Measurements from ENCODE around the gene TRIM14.

The TRIM14 gene

DNA sequence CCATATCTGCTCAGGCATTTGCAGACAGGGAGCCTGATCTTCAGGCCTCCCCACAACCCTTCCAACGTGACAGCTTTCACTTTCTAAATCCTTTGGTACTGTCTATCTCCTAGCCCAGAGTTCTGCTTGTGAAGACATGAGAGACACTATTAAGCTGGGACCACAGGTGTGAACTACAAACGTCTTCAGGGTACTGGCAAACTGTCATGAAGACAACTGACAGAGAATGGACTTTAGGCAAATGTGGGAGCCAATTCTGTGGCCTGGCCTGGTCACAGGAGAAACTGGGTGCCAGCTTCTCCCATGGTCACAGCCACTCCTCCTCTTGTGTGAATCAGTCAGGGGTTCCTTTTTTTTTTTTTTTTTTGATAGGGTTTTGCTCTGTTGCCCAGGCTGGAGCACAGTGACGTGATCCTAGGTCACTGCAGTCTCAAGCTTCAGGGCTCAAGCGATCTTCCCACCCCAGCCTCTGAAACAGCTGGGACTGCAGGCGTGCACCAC lies 10.4 kb downstream of the TRIM14 start:
- DNase-seq (ENCODE audit: low read depth, low spot score): no peak

DNA sequence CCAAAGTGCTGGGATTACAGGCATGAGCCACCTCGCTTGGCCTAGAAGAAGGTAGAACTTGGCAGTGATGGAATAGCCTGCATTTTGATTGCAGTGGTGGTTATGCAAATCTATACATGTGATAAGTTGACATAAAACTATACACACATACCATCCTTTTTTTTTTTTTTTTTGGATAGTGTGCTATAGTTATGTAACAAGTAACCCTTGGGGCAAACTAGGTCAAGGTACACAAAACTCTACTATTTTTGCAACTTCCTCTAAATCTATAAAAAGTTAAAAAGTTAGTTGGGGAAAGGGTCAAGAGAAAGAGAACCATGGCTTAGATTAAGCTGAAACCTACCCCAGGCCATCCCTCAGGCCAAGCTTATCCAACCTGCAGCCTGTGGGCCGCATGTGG lies 11.1 kb downstream of the TRIM14 start:
- DNase-seq (ENCODE audit: low read depth, low spot score): no peak

DNA sequence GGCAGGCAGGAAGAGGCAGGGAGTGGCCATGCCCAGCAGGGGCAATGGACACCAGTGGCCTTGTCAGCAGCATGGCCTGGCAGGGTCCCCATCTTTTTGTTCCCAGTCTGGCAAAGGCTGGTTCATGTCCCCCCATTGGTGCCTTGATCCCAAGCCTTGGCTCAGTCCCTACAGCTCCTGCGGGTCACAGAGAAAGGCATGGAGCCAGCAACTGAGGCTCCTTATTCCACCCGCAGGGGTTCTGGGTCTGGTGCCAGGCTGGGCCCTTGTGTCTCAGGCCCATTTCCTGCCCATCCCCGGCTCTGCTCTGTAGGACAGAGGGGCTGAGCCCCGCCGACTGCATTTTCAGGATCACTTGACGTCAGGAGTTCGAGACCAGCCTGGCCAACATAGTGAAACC lies 14.0 kb downstream of the TRIM14 start:
- no peak for DNase-seq (ENCODE audit: low read depth, low spot score)

DNA sequence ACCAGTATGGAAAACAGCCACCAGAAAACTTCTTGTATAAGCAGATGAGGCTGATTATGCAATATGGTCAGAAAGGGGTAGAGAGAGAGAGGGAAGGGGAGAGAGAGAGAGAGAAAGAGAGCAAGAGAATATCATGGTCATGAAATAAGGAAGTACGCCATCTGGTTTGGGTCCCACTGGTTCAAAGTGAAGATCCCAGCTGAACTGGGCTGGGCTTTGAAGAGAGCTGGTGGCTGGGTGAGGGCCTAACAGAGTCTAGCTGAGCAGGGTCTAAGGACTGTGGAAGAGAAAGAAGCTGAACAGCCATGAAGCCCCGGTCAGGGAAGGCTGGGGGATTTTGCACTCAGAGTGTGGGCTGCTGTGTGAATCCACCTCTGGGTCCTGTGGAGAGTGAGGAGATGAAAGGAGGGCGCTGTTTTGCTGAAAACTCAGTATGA lies 14.6 kb downstream of the TRIM14 start:
- no peak for DNase-seq (ENCODE audit: low read depth, low spot score)

DNA sequence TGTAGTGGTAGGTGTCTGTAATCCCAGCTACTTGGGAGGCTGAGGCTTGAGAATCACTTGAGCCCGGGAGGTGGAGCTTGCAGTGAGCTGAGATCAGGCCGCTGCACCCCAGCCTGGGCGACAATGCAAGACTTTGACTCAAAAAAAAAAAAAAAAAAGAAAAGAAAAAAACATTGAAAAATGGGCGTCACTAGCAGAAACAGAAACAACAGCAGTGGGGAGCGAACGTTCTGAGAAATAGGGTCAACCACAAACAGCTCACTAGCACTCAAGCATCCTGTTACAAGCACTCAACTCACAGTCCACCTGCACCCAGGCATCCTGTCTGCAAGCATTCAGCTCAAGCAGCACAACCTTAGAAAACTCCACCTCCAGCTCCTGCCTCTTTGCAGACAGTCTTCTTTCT lies 17.2 kb downstream of the TRIM14 start:
- DNase-seq (ENCODE audit: low read depth, low spot score): no peak

DNA sequence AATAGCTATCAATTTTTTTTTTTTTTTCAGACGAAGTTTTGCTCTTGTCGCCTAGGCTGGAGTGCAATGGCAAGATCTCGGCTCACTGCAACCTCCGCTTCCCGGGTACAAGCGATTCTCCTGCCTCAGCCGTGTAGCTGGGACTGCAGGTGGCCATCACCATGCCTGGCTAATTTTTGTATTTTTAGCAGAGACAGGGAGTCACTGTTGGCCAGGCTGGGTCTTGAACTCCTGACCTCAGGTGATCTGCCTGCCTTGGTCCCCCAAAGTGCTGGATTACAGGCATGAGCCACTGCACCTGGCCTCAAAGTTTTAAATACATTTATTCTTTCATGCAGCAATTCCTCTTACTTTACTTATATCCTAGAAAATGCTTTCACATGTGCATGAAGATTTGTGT lies 17.6 kb downstream of the TRIM14 start:
- DNase-seq (ENCODE audit: low read depth, low spot score): no peak

DNA sequence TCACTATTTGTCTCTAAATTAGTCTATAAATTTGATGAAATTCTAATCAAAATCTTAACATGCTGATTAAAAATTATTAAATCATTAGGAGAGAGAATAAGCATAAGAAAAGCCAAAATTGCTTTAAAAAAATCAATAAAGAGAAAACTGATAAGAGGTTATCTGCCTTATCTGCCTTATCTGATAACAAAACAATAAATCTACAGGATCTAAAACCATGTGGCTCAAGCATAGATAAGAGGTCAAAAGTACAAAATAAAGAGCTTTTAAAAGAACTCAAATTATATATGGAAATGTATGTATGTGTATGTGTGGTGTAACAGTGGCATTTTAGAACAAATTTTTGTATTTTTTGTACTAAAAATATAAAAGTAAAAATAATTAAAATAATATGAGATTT lies 18.6 kb downstream of the TRIM14 start:
- DNase-seq (ENCODE audit: low read depth, low spot score): no peak

DNA sequence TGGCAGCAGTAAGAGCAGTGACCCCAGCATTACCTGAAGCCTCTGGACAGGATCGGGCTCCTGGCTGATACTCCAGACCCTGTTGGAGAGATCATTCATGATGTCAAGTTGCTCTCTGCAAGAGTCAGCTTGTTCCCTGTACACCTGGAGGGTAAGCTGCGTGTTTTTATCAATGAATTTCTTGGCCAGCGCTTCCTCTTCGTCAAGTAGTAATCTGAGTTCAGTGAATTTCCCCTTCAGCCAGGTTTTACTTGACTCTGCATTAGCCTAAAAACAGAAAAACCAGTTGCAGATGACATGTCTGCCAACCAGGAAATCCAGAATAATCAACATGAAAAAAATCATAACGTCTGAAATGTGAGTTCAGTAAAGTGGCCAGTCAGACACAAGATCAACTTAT lies 19.1 kb downstream of the TRIM14 start:
- no peak for DNase-seq (ENCODE audit: low read depth, low spot score)

DNA sequence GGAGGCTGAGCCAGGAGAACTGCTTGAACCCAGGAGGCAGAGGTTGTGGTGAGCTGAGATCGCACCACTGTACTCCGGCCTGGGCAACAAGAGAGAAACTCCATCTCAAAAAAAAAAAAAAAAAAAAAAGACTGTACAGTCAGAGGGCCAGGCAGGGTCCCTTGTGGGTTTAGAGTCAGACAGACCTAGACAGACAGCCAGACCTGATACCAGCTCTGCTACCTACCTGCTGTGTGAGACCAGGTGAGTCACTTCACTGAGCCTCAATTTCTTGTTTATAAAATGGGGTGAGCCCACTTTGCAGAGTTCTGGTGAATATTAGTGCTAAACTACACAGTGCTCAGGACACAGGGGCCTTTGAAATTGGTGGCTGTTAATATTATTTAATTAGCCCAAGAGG lies 19.7 kb downstream of the TRIM14 start:
- DNase-seq (ENCODE audit: low read depth, low spot score): no peak

DNA sequence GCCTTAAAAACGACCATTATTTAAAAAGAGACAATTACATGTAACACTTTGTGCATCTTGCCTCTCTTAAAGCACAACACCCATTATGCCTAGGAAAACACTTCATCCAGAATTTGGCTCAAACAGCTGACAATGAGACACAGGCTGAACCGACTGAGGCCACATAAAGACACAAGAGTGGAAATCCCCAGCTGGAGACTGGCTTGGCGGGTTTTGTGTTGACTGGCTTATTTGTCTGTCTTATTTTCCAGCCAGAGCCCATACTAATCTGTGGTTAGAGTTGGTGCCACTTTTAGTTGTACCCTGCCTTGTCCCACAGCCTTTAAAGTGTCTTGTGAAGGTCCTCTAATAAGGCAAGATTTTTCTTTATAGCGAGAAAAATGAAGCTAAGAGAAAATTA lies 21.2 kb downstream of the TRIM14 start:
- DNase-seq (ENCODE audit: low read depth, low spot score): no peak

DNA sequence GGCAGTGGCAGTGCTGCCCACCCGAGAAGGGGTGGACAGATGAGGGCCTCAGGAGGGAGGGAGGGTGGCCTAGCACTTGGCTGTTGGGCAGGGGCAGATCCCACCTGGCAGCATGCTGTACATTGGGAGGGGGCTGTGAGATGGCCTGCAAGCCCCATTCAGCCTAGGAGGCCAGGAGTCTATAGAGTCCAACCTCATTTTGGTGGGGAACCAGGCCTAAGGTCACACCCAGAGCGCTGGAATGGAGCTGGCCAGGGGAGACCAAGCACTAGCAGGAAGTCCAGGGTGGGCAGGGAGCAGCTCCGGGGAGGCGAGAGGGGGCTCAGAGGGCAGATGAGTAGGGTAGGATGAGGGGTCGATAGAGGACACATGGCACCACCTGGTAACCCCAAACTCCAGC lies 22.9 kb downstream of the TRIM14 start:
- DNase-seq (ENCODE audit: low read depth, low spot score): no peak

DNA sequence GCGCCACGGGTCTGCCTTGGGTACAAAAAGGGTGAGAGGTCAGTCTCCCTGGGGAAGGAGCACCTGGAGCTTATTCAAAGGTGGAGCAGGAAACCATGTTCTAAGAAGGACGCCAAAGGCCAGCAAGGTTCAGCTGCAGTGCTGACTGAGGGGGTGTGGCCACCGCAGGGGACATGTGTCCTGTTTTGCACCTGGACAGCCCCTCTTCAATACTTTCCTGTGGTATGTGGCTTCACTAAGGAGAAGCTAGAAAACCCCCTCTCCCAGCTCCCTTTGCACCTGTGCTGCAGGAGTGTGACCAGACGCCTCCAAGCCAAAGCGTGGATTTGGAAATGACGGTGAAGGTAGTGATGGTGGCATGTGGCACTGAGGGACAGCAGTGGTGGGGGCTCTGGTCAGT lies 23.6 kb downstream of the TRIM14 start:
- no peak for DNase-seq (ENCODE audit: low read depth, low spot score)

DNA sequence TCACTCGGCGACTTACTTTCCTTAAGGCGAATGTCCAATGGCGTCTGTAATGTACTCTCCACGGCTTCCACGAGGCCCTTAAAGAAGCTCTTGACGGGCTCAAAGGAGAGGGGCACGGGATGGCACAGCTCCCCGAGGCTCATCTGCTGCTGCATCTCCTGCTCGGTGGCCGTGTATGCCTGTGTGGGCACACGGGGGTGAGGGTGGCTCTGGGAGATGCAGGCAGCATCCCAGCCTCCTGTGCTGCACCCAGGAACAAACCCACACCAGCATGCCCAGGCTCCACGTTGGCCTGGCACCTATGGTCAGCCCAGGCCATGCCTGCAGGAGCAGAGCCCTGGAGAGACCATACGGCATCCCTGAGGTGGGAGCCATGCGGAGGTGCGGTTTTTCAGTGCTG lies 24.2 kb downstream of the TRIM14 start:
- no peak for DNase-seq (ENCODE audit: low read depth, low spot score)

DNA sequence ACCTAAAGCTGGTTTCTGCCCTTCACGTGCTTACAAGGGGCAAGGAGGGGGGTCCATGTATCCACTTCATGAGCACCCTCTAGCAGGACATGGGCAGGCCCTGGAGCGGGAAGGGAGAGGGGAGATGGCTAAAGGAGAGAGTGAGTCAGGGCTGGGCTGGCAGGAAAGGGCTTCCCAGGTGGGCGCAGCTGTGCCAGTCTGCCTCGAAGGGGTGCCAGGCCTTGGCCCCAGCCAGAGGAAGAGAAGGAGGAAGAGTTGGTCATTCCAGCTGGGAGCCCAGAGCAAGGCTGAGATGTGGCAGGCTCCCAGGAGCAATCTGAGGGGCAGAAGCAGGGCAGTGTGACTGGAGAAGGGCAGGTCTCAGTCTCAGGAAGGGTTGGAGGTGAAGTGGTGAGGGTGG lies 24.7 kb downstream of the TRIM14 start:
- no peak for DNase-seq (ENCODE audit: low read depth, low spot score)

DNA sequence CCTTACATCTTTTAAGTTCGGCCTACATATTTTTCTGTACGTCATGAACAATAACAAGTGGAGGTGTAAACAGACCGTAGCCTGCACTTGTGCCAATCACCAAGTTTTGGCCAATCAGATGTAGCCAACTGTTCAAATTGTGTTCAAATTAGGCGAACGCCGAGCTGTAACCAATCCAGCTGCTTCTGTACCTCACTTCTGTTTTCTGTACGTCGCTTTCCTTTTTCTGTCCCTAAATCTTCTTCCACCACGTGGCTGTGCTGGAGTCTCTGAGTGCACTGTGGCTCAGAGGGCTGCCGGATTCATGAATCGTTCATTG lies 26.4 kb downstream of the TRIM14 start:
- no peak for DNase-seq (ENCODE audit: low read depth, low spot score)

DNA sequence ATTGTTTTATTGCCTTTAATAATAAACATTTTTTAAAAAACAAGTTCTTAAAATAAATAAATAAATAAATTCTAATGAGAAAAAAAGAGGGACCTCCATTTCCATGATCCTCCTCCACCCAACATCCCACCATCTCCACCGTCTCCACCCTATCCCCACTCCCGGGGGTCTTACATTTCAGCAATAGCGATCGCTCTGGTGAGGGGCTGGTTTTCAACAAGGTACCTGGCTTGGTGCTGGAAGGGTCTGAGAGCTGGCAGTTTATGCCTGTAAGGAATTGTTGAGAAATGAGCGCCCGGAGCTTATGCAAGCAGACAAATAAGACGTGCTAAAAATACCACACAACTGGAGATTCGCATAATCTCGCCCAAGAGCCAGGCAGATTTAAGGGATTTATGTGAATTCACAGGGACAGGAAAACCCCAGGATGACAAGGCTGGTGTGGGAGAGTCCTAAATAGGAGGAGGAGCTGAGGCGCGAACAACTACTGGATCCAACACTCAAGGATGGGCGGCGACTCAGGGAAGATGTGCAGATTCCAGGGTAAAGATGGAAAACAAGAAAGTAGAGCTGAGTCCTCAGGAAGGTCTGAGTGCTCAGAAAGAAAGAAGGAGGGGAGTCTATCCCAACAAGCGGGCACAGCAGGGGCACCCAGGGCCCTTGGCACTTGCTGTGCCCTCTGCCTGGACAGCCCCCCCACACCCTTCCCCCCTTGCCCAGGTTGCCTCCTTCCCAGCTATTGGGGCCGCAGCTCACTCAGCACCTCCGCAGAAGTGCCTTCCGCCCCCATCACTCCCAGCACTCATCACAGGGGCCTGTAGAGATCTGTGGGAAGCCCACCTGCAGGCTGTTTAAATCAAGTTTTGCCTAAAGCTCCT lies 27.0 kb downstream of the TRIM14 start:
- no peak for DNase-seq (ENCODE audit: low read depth, low spot score)

DNA sequence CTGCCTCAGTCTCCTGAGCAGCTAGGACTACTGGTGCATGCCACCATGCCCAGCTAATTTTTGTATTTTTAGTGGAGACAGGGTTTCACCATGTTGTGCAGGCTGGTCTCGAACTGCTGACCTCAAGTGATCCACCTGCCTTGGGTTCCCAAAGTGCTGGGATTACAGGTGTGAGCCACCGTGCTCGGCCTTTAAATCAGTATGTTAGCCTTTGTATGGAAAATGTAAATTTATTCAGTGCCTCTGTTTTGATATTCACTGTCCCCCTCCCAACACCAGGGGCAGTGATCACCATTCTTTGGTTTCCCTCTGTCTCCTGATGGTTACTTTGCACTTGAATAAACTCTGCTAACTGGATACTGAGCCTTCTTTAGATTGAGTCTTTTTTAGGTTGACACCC lies 28.3 kb downstream of the TRIM14 start:
- peak; percentile 63 for DNase-seq (ENCODE audit: low read depth, low spot score)

DNA sequence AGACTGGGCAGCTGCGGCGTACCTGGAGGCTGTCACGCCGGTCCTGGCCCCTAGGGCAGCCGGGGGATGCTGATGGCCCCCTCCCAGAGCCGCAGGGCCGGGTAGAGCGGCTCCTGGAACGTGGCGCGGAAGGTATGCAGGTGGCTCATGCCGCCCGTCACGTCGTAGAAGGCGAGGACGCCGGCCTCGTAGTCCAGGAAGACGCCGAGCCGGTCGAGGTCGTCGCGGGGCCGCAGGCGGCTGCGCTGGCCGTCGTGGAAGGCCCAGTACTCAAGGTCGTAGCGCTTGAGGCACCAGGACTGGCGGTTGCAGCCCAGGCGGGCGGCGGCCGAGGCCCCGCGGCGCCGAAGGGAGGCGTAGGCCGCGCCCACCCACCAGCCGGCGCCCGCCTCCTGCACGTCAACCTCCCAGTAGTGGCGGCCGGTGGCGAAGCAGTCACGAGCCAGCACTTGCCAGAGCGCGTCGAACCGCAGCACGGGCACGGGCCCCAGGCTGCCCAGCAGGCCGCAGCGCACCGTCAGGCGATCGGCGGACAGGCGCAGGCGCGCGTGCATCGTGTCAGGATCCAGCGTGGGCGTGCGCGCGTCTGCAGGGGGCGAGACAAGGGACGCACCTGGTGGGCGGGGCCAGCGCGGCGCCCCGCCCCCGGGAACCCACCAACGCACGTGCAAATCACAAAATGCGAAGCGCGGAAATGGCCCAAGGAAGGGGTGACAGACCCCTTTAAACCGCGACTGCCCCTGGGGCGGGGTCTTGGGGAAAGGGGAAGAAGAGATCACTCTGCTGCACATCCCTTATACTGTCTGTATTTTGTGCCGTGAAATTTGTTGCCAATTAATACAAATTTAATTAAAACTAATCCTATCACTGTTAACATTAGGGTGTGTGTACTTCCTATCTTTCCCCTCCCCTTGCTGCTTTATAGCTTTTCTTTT lies 31.3 kb downstream of the TRIM14 start:
- no peak for DNase-seq (ENCODE audit: low read depth, low spot score)

DNA sequence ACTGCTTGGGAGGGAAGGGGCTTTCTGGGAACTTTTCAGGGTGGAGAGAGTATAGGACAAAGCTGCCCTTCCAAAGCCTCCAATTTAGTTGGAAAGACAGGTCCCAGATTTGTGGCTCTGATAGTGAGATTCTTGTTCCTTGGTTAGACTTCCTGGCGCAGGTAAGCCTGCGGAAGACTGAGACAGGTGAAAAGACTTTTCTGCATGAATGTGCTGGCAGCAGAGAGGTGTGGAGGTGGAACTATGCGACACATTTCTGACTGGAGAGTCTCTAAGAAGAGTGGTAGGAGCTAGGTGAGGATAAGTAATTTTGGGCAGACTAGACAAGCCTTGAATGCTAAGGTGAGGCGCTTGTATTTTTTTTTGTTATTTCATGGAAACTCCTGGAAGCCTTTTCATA lies 32.6 kb downstream of the TRIM14 start:
- no peak for DNase-seq (ENCODE audit: low read depth, low spot score)

DNA sequence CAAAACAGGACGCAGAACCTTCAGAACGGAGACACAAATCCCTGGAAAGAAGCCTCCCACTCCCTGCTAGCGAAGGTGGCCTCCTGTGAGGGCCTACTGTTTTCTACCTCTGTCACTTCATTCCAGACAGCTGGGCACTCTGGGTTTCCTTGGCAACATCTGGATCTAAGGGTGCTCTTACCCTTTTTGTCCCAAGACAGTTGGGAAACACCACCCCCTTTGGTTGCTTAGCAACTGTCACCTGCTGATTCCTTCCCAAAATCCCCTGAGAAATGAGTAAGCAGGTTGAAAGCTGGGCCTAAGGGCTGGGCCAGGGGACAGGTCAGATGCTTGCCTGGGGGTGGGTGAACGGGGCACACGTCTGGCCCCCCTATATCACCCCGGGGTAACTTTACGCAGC lies 33.1 kb downstream of the TRIM14 start:
- DNase-seq (ENCODE audit: low read depth, low spot score): peak; percentile 65

DNA sequence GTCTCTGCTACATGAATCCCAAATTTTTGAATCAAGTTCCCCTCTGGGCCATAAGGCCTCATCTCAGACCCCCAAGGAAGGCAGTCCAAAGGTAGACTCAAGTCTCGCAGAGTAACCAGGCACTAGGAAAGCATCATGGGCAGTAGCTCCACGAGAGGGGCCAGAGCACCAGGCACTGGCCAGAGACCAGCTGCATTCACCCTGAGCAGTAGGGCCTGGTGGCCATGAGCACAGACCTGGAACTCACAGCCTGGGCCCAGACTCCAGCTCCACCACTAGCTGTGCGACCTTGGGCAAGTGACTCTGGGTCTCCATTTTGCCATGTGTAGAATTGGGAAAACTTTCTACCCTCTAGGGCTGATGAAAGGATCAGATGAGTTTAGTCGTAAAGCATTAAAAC lies 34.0 kb downstream of the TRIM14 start:
- no peak for DNase-seq (ENCODE audit: low read depth, low spot score)

DNA sequence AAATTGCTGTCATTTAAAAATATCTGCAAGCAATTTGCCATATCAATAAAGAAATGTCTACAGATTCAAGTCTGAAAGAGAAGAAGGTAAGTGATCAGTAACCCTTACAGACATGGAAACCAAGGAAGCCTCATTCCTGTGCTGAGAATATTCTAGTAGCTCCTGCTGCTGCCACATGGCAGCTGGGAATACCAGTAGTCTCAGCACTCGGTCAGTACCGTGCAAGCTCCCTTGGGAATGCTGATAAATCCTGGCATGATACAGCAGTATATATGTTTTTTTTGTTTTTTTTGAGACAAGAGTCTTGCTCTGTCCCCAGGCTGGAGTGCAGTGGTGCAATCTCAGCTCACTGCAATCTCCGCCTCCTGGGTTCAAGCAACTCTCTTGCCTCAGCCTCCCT lies 34.6 kb downstream of the TRIM14 start:
- no peak for DNase-seq (ENCODE audit: low read depth, low spot score)
